Measurements from ENCODE around the gene GABBR1.

GABBR1 gene

DNA sequence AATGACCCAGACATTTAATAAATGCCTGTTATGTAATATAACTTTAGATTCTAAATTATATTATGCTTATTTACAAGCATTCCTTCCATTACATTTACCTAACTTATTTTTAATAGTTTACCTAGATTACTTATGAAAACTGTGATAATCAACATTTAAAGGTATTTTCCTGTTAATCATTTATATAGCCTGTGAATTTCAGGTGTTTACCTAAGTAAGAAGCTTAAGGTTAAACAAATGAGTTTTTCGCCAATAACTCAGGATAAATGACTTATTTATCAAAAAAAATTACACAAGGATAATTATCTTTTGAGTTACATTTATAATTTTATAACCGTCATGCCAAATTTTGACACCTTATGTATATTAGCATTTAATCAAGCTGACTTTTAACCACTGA lies 108.9 kb downstream of the GABBR1 start:
- no peak for DNase-seq

DNA sequence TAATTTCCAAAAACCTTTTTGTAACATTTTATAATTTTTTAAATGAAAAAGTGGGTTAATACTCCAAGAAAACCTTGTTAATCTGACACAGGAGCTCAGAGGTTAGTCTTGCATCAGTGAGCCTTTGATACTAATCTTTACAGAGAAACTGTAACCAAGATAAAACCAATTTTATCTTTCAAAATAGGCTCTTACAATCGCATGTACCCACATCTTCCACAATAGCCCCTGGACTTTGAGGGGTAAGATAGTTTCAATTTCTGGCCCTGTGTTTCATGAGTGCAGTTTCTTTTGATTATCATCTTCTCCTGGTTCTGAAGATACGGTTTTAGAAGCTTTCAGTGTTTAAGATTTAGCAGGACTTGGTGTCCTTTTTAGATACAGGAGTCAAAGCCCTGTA lies 110.8 kb downstream of the GABBR1 start:
- DNase-seq = no peak

DNA sequence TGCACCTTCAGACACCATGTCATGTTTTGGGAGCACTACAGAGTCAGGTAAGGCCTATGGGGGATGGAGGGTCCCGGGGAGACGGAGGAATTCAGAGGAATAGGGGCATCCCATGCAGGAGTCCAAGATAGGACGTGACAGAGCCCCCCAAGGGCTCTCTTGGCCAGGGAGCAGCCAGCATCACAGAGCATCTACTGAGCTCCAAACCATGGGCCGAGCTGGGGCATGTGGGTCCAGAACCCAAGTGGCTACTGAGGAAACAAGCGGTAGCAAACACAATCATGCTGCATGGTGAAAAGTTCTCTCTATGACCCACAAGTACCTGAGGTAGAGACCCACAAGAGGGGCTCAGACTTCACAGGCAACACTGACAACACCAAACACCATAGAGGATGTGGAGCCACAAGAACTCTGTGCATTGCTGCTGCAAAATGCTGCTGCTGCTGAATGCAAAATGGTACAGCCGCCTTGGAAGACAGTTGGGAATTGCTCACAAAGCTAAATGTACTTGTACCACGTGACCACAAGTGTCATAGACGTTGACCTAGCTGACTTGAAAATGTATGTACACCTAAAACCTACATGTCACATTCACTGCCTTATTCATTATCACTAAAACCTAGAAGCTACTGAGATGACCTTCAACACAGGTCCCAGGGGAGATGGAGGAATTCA lies 111.8 kb downstream of the GABBR1 start:
- no peak for DNase-seq

DNA sequence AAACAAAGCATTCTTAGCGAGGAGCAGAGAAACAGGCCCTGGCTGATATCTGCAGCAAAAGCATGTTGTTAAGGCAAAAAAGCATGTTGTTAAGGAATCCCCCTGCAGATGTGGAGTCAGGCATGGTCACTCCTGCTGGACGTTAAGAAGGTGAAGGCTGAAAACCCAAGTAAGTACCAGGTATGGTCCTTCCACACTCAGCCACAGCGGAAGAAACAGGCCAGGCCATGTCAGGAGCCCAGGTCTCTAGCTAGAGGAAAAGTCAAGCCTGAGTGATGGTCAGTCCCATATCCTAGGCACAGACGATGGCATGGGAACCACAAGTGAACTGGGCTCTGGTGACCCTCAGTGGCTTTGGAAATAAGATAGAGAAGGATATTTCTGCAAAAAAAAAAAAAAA lies 112.8 kb downstream of the GABBR1 start:
- no peak for DNase-seq

DNA sequence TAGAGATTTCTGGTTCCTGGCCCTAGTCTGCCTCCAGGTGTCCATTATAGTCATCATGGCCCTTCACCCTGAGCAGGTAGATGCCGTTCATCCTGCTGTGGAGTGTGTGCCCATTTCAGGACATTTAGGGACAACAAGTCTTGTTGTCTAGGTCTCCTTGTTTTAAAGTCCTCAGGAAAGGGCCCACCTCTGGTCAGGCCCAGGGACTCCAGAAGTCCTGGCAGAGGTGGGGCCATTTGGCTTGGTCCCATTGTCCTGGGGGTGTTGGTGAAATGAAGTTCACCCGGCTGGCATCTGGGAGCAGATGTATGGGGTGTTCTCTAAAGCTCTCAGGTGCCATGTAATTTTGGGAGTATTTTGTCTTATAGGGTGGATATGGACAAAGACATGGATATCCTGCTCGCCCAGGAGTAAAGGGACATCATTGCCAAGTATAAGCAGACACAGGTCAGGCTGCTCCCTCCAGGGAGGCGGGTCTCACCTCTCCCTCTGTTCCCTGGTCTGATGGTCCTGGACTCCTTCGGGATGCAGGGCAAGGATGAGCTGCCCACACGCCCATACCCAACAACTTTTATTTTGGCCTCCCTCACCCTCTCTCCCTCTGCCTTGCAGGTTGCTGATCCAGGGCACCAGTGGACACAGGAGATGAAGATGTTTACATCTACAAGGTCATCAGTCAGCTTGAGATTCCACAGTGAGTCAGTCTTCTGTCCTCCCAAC lies 113.5 kb downstream of the GABBR1 start:
- no peak for DNase-seq

DNA sequence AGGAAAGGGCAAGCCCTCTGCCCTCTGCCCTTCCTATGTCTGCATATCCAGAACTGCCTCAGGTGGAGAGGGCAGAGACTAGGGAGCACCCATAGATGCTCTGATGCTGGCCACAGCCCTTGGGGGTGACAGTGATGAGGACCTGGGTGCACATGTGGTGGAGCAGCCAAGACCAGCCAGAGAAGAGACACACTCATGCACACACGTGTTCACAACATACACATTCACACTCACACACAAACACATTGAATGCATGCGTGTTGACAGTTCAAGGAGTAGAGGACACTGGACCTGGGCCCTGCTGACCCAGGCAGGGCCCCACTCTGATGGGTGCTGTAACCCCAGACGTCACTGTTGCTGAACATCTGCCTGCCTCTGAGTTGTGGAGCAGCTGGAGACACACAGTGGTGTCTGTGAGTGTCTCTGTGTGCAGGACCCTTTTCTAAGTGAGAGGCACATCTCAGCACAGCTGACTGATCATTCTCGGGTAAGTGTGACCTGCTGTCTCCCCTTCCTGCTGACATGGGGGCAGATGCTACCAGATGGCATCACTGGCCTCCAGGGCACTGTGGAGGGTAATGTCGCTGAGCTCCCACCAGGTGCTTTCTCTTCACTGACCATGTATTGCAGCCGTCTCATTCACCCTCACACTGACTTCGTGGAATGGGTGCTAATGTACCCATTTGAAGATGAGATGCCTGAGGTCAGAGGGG lies 115.1 kb downstream of the GABBR1 start:
- DNase-seq = no peak

DNA sequence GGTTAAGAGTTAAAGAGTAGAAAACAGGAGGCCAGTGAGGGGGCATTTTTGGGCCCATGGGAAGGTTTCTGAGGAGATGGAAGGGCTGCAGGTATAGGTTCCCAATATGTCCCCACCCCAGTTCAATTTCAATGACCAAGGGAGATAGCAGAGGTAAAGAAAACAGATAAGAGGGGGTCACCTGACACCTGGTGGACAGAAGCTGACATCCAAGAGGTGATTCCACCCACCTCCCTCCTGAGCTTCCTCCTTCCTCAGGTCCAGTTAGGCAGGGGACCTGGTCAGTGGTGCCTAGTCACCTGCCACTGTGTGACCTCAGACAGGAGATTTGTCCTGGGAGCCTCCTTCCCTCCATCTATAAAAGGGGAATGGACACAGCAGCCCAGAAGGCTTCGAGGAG lies 115.7 kb downstream of the GABBR1 start:
- no peak for DNase-seq

- peak; percentile 2 for DNase-seq
These were observed 116.9 kb downstream of the GABBR1 start for GRCh38 chr6:29516108-29516507.

DNA sequence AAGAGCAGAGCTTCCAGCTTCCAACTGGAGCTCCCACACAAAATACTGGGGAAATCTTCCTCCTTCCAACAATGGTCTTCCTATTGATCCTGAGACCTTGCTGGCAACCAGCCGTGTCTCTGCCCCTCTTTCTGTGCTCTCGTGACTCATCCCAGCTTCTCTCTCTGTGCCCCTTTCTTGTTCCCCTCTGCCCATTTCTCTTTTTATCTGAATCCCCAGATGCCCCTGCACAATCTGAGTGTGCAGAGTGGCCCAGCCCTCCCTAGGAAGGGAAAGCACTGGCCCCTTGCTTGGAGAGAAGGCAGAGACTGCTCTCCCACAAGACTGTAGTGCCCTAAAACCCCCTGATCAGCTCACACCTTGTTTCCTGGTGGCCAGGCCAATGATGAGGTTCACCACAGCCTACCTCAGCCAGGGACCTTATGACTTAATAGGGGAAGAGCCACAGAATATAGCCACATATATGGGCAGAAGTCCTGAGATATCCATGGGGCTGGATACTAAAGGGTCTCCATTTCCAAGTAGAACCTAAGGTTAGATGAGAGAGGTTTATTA lies 122.2 kb downstream of the GABBR1 start:
- DNase-seq = no peak

- DNase-seq = no peak
These were observed 122.8 kb downstream of the GABBR1 start for GRCh38 chr6:29510202-29510601.
